ENCODE measurements around the gene TACR1.
"Not testable (repeated sequence)": the region's sequence is repeated elsewhere in the genome, so short reads cannot be mapped to it uniquely, and the experiment has no call there.

DNA sequence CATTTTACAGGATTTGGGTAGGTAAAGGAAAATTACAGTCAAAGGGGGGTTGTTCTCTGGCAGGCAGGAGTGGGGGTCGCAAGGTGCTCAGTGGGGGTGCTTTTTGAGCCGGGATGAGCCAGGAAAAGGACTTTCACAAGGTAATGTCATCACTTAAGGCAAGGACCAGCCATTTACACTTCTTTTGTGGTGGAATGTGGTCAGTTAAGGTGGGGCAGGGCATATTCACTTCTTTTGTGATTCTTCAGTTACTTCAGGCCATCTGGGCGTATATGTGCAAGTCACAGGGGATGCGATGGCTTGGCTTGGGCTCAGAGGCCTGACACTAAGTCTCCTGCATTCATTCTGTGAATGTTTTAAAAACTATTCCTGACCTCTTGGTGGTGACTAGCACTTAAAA is 19.9 kb upstream of the TACR1 start:
- not testable (repeated sequence) for TF ChIP-seq MAFF (IDR thresholded peaks at IDR 0.05; ENCODE audit: low read depth, low read length); ZNF883 (CRISPR knock-in tag; IDR thresholded peaks at IDR 0.05; ENCODE audit: not compliant biosample characterization); RFX5 (IDR thresholded peaks at IDR 0.05; ENCODE audit: low read depth, low read length); MAFG (CRISPR knock-in tag; IDR thresholded peaks at IDR 0.05); DPF2 (CRISPR knock-in tag; IDR thresholded peaks at IDR 0.05; ENCODE audit: borderline replicate concordance, low read depth); POLR2AphosphoS5 (IDR thresholded peaks at IDR 0.05; ENCODE audit: low read depth, low read length); BRCA1 (CRISPR knock-in tag; IDR thresholded peaks at IDR 0.05); GABPA (IDR thresholded peaks at IDR 0.05; ENCODE audit: low read depth, low read length); GABPA (CRISPR knock-in tag; IDR thresholded peaks at IDR 0.05; ENCODE audit: low read depth)
- TF ChIP-seq, protein P1, sequence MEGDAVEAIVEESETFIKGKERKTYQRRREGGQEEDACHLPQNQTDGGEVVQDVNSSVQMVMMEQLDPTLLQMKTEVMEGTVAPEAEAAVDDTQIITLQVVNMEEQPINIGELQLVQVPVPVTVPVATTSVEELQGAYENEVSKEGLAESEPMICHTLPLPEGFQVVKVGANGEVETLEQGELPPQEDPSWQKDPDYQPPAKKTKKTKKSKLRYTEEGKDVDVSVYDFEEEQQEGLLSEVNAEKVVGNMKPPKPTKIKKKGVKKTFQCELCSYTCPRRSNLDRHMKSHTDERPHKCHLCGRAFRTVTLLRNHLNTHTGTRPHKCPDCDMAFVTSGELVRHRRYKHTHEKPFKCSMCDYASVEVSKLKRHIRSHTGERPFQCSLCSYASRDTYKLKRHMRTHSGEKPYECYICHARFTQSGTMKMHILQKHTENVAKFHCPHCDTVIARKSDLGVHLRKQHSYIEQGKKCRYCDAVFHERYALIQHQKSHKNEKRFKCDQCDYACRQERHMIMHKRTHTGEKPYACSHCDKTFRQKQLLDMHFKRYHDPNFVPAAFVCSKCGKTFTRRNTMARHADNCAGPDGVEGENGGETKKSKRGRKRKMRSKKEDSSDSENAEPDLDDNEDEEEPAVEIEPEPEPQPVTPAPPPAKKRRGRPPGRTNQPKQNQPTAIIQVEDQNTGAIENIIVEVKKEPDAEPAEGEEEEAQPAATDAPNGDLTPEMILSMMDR (CRISPR knock-in tag; IDR thresholded peaks at IDR 0.05) = not testable (repeated sequence)
